ENCODE measurements around the gene HPDL.

- TF ChIP-seq ATF2 (IDR thresholded peaks at IDR 0.05; ENCODE audit: low read length) (no peak), KAT2A (conservative IDR thresholded peaks at IDR 0.05; ENCODE audit: control insufficient read depth, low read depth, low read length) (no peak), TBL1XR1 (IDR thresholded peaks at IDR 0.05; ENCODE audit: low read depth, low read length) (no peak)
These were observed 24.8 kb downstream of the HPDL start for GRCh38 chr1:45351508-45351907.
